Right lobe of liver (tissue), 4 donors: ENCODE results near the gene TLE6.

ENCODE experiments used
- POLR2A ChIP-seq: fragments of 450-650 bp; IDR thresholded peaks from one replicate; pipeline ENCODE4 v1.6.1; 2017; ENCODE audit warnings: antibody characterized with exemption, mild to moderate bottlenecking
- TF ChIP-seq, protein P1 (sequence below), 4 donors: fragments of 200-600 bp in 3 of 4; fragments of 450-650 bp in 1 of 4; IDR thresholded peaks; one replicate each; pipeline versions ENCODE4 v1.5.1 to v1.8.0; 2016 to 2022; ENCODE audit warnings: antibody characterized with exemption in 4 of 4, mild to moderate bottlenecking in 2 of 4
- donor health status: DM: no; HTN: no; CAD: no.
- donor health status: DM: no; HTN: no; CAD: no.
- donor health status: DM: no; HTN: yes; CAD: no.

DNA sequence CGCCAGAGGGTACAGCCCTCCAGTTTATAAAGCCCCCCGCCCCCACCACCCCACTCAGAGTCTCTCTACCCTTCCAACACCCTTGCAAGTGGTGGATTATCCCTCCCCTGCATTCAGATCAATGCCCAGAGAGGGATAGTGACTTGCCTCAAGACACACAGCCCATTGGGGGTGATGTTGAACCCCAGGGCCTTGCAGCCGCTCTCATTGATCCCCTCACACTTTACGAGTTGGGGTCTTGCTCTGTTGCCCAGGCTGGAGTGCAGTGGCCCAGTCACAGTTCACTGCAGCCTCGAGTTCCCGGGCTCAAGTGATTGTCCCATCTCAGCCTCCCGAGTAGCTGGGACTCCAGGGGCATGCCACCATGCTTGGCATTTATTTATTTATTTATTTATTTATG is 40.6 kb downstream of the TLE6 start:
- TF ChIP-seq, protein P1, sequence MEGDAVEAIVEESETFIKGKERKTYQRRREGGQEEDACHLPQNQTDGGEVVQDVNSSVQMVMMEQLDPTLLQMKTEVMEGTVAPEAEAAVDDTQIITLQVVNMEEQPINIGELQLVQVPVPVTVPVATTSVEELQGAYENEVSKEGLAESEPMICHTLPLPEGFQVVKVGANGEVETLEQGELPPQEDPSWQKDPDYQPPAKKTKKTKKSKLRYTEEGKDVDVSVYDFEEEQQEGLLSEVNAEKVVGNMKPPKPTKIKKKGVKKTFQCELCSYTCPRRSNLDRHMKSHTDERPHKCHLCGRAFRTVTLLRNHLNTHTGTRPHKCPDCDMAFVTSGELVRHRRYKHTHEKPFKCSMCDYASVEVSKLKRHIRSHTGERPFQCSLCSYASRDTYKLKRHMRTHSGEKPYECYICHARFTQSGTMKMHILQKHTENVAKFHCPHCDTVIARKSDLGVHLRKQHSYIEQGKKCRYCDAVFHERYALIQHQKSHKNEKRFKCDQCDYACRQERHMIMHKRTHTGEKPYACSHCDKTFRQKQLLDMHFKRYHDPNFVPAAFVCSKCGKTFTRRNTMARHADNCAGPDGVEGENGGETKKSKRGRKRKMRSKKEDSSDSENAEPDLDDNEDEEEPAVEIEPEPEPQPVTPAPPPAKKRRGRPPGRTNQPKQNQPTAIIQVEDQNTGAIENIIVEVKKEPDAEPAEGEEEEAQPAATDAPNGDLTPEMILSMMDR (IDR thresholded peaks at IDR 0.05) = no peak
- no peak for TF ChIP-seq POLR2A
